GF-D8 (cell line): ENCODE results near the gene TEX2.
"Not testable (repeated sequence)": the region's sequence is repeated elsewhere in the genome, so short reads cannot be mapped to it uniquely, and the experiment has no call there.

Source experiments
- DNase-seq: peaks from one replicate; lab custom pipeline; 2025; lab: John Stamatoyannopoulos, UW

Gene TEX2

DNA sequence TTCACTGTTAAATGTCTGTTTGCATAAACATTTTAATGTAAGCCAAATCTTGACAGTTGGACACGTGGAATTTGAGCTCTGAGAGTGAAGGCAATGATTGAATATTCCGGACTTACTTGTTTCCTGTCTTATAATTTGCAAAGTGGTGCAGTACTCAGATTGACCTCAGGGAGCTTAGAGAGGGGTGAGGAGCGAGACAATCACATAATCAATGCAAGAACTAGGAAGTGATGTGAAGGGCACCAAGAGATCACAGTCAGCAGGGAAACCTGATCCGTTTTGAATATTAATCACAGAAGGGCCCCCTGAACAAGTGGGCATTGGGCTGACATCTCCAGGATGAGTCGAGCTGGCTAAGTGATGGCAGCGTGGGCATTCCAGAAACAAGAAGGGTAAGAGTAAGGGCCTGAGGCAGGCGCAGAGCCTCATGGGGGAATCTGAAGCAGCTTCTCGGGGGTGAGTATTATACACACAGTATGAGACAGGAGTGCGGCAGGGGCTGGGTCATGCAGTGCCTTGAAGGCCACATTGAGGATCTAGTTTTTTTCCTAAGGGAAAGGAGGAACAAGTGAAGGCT is 26.1 kb downstream of the TEX2 start:
- DNase-seq, result no peak

GRCh38 chr17:64234961-64235360 is 28.1 kb downstream of the TEX2 start:
- DNase-seq, result no peak

- no peak for DNase-seq
Observed at GRCh38 chr17:64232466-64233262, 30.4 kb downstream of the TEX2 start.

GRCh38 chr17:64231567-64232141 is 31.4 kb downstream of the TEX2 start:
- DNase-seq, result no peak

GRCh38 chr17:64230791-64231408 is 32.2 kb downstream of the TEX2 start:
- no peak for DNase-seq

- DNase-seq, result no peak
Observed at GRCh38 chr17:64229815-64230728, 33.0 kb downstream of the TEX2 start.

GRCh38 chr17:64226132-64226531 is 36.9 kb downstream of the TEX2 start:
- no peak for DNase-seq

- DNase-seq, result no peak
Observed at GRCh38 chr17:64225410-64225809, 37.6 kb downstream of the TEX2 start.

DNA sequence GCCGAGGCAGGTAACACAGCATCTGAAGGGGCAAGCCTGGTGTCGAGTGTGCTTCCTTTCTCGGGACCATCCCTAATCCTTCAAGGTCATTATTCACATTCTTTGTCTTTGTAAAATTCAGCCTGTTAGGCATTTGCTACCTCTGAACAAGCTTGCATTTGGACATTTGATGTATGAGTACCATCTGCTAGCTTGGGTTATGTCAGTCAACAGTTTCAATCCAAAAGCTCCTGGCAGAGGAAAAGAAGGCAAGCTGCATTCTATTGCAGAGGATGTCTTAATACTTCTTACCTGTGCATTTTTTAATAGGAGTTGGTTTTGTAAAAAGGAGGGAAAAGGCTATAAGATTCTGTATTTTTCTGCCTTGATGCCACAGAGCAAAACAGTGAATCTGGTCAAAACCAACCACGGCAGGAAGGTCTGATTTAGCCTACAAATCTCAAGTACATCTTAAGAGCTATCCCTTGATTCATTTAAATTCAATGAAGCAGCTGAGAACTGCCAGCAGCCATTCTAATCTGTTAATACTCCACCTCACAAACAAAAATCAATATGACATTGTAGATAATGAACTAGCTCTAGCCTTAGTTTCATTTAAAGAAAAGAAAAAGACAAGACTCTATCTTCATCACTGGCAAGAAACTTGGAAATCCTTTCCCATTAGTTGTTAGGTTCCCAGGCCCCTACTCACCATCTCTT is 39.0 kb downstream of the TEX2 start:
- DNase-seq, result no peak

- no peak for DNase-seq
Observed at GRCh38 chr17:64223283-64223682, 39.8 kb downstream of the TEX2 start.

DNA sequence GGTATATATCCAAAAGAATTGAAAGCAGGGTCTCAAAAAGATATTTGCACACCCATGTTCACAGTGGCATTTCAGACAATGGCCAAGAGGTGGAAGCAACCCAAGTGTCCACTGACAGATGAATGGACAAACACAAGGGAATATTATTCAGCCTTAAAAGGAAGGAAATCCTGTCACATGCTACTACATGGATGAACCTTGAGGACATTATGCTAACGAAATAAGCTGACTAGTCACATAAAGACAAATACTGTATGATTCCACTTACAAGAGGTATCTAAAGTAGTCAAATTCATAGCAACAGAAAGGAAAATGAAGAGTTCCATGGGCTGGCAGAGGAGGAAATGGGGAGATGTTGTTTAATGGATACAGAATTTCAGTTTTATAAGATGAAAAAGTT is 41.4 kb downstream of the TEX2 start:
- DNase-seq, result no peak

GRCh38 chr17:64220604-64221003 is 42.5 kb downstream of the TEX2 start:
- DNase-seq, result not testable (repeated sequence)

DNA sequence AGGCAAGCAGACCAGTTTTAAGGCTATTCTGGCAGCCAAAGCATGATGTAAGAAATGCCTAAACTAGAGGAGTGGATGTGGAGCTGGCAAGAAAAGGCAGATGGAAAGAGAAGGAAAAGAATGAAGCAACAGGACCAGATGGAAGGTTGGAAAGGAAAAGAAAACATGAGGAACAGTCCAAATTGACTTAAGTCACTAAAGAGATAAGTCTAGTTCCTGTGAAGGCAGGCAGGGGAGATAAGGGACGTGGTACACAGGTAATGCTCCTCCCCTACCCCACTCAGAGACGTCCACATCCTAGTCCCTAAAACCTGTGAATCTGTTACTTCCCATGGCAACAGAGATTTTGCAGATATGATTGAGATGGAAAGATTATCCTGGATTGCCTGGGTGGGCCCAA is 43.5 kb downstream of the TEX2 start:
- no peak for DNase-seq

DNA sequence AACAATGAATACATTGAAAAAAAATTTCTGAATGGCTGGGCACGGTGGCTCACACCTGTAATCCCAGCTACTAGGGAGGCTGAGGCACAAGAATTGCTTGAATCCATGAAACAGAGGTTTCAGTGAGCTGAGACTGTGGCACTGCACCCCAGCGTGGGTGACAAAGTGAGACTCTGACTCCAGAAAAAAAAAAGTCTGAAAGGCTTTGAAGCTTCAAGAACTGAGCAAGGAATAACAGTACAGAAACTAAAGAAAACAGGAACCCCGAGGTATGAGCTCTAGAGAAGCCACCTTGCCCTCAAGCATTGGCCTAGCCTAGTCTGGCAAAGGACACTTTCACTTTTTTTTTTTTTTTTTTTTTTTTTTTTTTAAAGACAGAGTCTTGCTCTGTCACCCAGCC is 45.0 kb downstream of the TEX2 start:
- DNase-seq, result no peak

- no peak for DNase-seq
Observed at GRCh38 chr17:64217249-64217691, 45.8 kb downstream of the TEX2 start.

DNA sequence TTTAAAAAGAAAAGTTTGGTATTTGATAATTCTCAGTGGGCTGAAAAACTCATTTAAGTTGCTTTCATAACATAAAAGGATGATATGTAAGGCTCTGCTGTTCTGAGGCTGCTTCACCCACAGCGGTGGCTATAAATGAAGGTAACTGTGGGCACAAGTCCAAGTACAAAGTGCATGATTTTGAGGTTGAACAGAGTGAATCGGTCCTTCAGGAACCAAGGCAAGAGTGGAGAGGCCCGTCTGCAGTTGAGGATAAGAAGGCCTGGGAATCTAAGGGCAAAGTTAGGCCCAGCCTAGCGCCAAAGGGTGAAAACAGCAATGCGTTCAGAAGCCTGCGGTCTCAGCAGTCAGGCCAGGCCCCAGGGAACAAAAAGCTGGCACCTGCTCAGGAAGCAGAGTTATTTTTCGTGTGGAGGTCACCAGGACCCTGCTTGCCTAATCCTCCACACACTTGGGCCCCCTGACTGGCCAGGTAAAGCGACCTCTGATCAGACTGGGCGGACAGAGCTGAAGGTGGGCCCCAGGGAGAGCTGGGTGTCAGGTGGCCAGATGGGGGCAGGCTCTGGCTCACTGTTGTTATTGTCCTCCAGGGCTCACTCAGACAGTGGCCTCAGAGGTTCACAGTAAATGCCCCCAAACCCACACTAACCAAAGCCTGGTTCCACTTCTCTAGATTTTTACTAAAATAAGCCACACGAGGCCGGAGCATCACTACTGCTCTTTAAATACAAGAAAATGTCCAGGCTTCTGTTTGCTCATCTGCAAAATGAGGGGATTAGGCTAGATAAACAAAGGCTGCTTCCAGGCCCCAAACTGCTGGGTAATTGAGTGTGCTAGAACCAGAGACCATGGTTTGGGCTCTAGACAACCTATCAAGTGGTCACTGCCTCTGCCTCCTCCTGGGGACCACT is 46.5 kb downstream of the TEX2 start:
- no peak for DNase-seq

GRCh38 chr17:64216000-64216337 is 47.1 kb downstream of the TEX2 start:
- no peak for DNase-seq

GRCh38 chr17:64214950-64215349 is 48.1 kb downstream of the TEX2 start:
- DNase-seq, result no peak

GRCh38 chr17:64213995-64214811 is 48.9 kb downstream of the TEX2 start:
- no peak for DNase-seq
